ENCODE data around the gene SLC38A8. TPM values are rescaled to one million over a fixed set of nuclear protein-coding genes. Genes with fewer than 3 reads are reported as not detected.

SLC38A8 gene
- total RNA-seq, 4 donors from 2014 or later = not detected

DNA sequence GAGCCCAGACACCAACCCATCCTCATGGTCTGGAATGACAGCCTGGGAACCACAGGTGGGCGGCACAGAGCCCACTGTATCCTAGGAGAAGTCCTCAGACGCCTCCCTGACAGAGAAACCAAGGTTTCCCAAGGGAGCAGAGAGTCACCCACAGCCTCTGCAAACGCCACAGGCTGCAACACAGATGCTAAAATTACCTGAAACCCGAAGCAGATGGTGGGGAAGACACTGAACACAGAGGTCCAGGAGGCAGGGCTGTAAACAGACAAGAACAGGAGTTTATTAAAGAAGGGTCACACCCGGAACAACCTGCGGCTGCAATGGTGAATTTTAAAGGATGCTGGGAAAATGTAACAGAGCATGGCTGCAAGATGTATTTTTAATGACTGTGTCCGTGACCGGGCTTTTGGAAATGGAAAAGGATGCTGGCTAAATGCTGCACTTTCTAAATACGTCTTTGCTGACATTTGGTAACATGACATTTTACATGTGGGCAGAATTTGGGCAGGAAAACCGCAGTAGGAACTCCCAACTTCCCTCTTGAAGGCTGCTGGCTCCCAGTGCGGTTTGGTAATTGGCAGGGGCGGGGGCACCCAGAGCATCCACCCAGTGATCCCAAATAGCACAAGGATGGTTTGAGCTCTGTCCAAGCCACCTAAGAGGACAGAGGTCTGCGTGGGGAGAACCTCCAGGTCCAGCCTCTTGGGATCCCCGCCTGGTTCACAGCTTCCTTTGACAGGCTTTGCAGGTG lies 13.1 kb downstream of the SLC38A8 start:
- H3K9me3 ChIP-seq = no peaks in the 10 kb centered on the region
- no peak overlapping the region for H3K27ac ChIP-seq
- DNase-seq (ENCODE audit: low spot score in 2 of 2) = no peak
- no peaks in the 10 kb centered on the region for H3K36me3 ChIP-seq
- WGBS, 2 donors = 70% methylated on average over 14 of the region's 14 CpGs
- H3K4me1 ChIP-seq = no peaks in the 10 kb centered on the region
- no peak overlapping the region for H3K4me3 ChIP-seq
- no peaks in the 10 kb centered on the region for H3K27me3 ChIP-seq
- TF ChIP-seq POLR2A (IDR thresholded peaks at IDR 0.05) (no peak), EP300 (IDR thresholded peaks at IDR 0.05) (no peak)
- TF ChIP-seq, protein P1, sequence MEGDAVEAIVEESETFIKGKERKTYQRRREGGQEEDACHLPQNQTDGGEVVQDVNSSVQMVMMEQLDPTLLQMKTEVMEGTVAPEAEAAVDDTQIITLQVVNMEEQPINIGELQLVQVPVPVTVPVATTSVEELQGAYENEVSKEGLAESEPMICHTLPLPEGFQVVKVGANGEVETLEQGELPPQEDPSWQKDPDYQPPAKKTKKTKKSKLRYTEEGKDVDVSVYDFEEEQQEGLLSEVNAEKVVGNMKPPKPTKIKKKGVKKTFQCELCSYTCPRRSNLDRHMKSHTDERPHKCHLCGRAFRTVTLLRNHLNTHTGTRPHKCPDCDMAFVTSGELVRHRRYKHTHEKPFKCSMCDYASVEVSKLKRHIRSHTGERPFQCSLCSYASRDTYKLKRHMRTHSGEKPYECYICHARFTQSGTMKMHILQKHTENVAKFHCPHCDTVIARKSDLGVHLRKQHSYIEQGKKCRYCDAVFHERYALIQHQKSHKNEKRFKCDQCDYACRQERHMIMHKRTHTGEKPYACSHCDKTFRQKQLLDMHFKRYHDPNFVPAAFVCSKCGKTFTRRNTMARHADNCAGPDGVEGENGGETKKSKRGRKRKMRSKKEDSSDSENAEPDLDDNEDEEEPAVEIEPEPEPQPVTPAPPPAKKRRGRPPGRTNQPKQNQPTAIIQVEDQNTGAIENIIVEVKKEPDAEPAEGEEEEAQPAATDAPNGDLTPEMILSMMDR (IDR thresholded peaks at IDR 0.05) = no peak

DNA sequence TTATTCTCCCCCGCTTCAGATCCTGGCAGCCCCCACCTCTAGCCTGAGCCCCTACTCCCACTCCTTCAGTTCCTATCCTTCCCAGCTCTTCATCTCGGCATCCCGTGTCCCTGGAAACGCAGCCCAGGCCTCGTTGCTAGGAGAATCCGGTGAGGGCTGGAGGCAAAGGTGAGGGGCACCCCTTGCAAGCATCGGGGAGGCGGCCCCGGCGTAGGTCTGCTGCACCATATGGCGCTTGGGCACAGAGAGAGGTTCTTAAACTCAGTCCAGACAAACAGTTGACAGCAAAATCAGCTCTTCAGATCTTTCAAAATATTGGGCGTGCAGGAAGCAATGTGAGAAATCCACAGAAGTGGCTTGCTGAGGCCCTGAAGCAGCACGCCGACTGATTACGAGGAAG lies 15.0 kb downstream of the SLC38A8 start:
- DNase-seq (ENCODE audit: low spot score in 2 of 2) = no peak
- Histone ChIP-seq H3K36me3 (no peaks in the 10 kb centered on the region), H3K4me1 (no peaks in the 10 kb centered on the region), H3K4me3 (no peak overlapping the region), H3K27me3 (peaks cover 0 to 5% of the 10 kb centered on the region in 2 donors), H3K27ac (no peak overlapping the region), H3K9me3 (peaks cover 0 to 2% (median 0%) of the 10 kb centered on the region in 4 donors)
- TF ChIP-seq POLR2A (IDR thresholded peaks at IDR 0.05) (no peak), EP300 (IDR thresholded peaks at IDR 0.05) (no peak)
- WGBS, 2 donors = 73 to 74% methylated on average over 15 of the region's 15 CpGs

DNA sequence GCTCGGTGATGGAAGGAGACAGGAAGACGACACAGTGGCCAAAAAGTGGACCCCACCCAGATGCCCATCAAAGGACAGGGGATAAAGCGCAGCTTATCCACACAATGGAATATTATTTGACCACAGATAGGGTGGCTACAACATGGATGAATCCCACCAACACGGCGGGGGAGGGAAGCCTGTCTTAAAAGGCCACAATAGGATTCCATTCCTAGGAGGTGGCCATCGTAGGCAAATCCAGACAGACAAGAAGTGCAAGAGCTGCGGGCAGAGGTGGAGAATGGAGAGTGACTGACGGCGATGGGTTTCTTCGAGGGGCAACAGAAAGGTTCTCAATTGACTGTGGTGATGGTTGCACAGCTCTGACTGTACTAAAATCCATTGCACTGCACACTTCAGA lies 16.0 kb downstream of the SLC38A8 start:
- 75 to 84% methylated on average over 10 of the region's 10 CpGs for WGBS, 2 donors
- DNase-seq (ENCODE audit: low spot score in 2 of 2) = no peak
- peaks cover 0 to 5% of the 10 kb centered on the region in 2 donors for H3K27me3 ChIP-seq
- no peak overlapping the region for H3K4me3 ChIP-seq
- TF ChIP-seq POLR2A (IDR thresholded peaks at IDR 0.05) (no peak), EP300 (IDR thresholded peaks at IDR 0.05) (no peak)
- TF ChIP-seq, protein P1 (IDR thresholded peaks at IDR 0.05) = no peak
- H3K27ac ChIP-seq = no peak overlapping the region
- H3K9me3 ChIP-seq = peaks cover 0 to 11% (median 0%) of the 10 kb centered on the region in 4 donors
- H3K4me1 ChIP-seq = no peaks in the 10 kb centered on the region
- no peaks in the 10 kb centered on the region for H3K36me3 ChIP-seq

DNA sequence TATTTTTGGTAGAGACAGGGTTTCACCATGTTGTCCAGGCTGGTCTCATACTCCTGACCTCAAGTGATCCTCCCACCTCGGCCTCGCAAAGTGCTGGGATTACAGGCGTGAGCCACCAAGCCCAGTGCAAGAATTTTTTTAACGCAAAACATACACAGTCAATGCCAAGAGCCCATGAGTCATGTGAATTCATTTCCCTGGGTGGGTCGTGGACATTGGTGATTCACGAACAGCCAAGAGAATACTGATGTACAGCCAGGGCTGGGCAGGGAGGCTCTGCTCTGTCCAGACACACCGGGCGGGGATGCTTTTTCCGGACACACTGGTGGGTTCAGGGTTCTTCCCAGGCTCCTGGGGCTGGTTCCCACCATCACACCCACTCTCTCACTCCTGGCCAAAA lies 17.7 kb downstream of the SLC38A8 start:
- Histone ChIP-seq H3K27ac (no peak overlapping the region), H3K4me1 (no peaks in the 10 kb centered on the region), H3K27me3 (peaks cover 0 to 5% of the 10 kb centered on the region in 2 donors), H3K9me3 (peaks cover 0 to 29% (median 0%) of the 10 kb centered on the region in 4 donors), H3K36me3 (no peaks in the 10 kb centered on the region), H3K4me3 (no peak overlapping the region)
- WGBS, 2 donors = 58 to 75% methylated on average over 9 of the region's 9 CpGs
- DNase-seq (ENCODE audit: low spot score in 2 of 2) = no peak
- TF ChIP-seq, protein P1 (IDR thresholded peaks at IDR 0.05) = no peak
- TF ChIP-seq POLR2A (IDR thresholded peaks at IDR 0.05) = no peak
- TF ChIP-seq EP300 (IDR thresholded peaks at IDR 0.05) = no peak

DNA sequence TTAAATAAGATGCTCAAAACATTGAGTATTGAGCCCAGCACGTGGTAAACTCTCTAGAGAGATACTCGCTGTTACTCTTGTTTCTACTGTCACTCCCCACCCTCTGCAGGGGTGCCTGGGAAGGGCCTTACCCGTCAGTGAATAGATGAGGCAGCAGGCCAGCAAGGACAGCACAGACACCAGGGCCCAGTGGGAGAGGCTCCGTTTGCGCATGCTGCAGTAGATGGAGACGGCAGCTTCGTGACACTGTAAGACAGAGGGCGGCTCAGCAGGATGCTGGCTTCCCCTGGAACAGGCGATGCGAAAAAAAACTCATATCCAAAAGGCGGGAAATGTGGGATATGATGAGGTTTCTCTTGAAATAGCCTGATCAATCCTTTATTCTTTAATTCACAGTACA lies 20.0 kb downstream of the SLC38A8 start:
- no peak overlapping the region for H3K27ac ChIP-seq
- H3K9me3 ChIP-seq = peaks cover 0 to 42% (median 0%) of the 10 kb centered on the region in 4 donors
- TF ChIP-seq EP300 (IDR thresholded peaks at IDR 0.05) (no peak), POLR2A (IDR thresholded peaks at IDR 0.05) (no peak)
- TF ChIP-seq, protein P1 (IDR thresholded peaks at IDR 0.05) = no peak
- H3K27me3 ChIP-seq = peaks cover 0 to 5% of the 10 kb centered on the region in 2 donors
- H3K36me3 ChIP-seq = no peaks in the 10 kb centered on the region
- DNase-seq (ENCODE audit: low spot score in 2 of 2) = no peak
- 68 to 75% methylated on average over 9 to 11 of the region's 11 CpGs for WGBS, 2 donors
- H3K4me3 ChIP-seq = no peak overlapping the region
- H3K4me1 ChIP-seq = no peaks in the 10 kb centered on the region
